Esophagus mucosa (tissue), 1 donor: ENCODE results near the gene OBSCN. TPM values are rescaled to one million over a fixed set of nuclear protein-coding genes. Genes with fewer than 3 reads are reported as not detected.

Experiments
- ATAC-seq: fragments of 200-7000 bp; cut with Tn5 transposase; one replicate; pipeline ENCODE4 v1.9.1; 2020
- total RNA-seq: library from RNA; stranded (reverse); gene quantifications from one replicate; pipeline ENCODE4 v1.2.4, GENCODE V29; 2023
- donor health status: DM: yes; HTN: yes; CAD: no.

OBSCN gene
- total RNA-seq, 1 donor from 2014 or later = 9.8 TPM

GRCh38 chr1:228341814-228342626 is 134.2 kb downstream of the OBSCN start:
- no peak for ATAC-seq

- no peak for ATAC-seq
Measured at GRCh38 chr1:228342627-228343190, 134.9 kb downstream of the OBSCN start.

GRCh38 chr1:228343191-228343661 is 135.4 kb downstream of the OBSCN start:
- no peak for ATAC-seq

- ATAC-seq = no peak
Measured at GRCh38 chr1:228344631-228345072, 136.8 kb downstream of the OBSCN start.

- ATAC-seq = no peak
Measured at GRCh38 chr1:228345201-228345930, 137.5 kb downstream of the OBSCN start.

GRCh38 chr1:228346731-228347130 is 138.9 kb downstream of the OBSCN start:
- no peak for ATAC-seq

GRCh38 chr1:228347181-228347580 is 139.3 kb downstream of the OBSCN start:
- ATAC-seq = no peak

- no peak for ATAC-seq
Measured at GRCh38 chr1:228348708-228349467, 141.0 kb downstream of the OBSCN start.

- no peak for ATAC-seq
Measured at GRCh38 chr1:228349701-228350171, 141.9 kb downstream of the OBSCN start.

GRCh38 chr1:228350179-228350742 is 142.4 kb downstream of the OBSCN start:
- ATAC-seq = no peak

GRCh38 chr1:228350831-228351781 is 143.3 kb downstream of the OBSCN start:
- ATAC-seq = no peak

- no peak for ATAC-seq
Measured at GRCh38 chr1:228351850-228352249, 144.0 kb downstream of the OBSCN start.

GRCh38 chr1:228352677-228353481 is 145.0 kb downstream of the OBSCN start:
- no peak for ATAC-seq

- ATAC-seq = peak; percentile 26
Measured at GRCh38 chr1:228353601-228354371, 145.9 kb downstream of the OBSCN start.

- ATAC-seq = peak; percentile 35
Measured at GRCh38 chr1:228354390-228355320, 146.8 kb downstream of the OBSCN start.

GRCh38 chr1:228356897-228357680 is 149.2 kb downstream of the OBSCN start:
- no peak for ATAC-seq
